Parathyroid adenoma (tissue), 2 donors: Measurements from ENCODE around the gene CTTNBP2.

ENCODE experiments used
- H2AFZ ChIP-seq: fragments of 300-600 bp; sonication (generic); one replicate; pipeline ENCODE4 v1.7.0; 2017; ENCODE audit warnings: antibody characterized with exemption, mild to moderate bottlenecking
- H3K27ac ChIP-seq: fragments of 300-600 bp; sonication (generic); one replicate; pipeline ENCODE4 v1.7.0; 2017
- H3K27me3 ChIP-seq: fragments of 300-600 bp; sonication (generic); one replicate; pipeline ENCODE4 v1.7.0; 2017; ENCODE audit warnings: low read length; ENCODE audit not compliant: control insufficient read depth, insufficient read depth
- H3K36me3 ChIP-seq: fragments of 300-600 bp; sonication (generic); one replicate; pipeline ENCODE4 v1.7.0; 2017; ENCODE audit warnings: low read length; ENCODE audit not compliant: control insufficient read depth, insufficient read depth
- H3K4me1 ChIP-seq: fragments of 300-600 bp; sonication (generic); one replicate; pipeline ENCODE4 v1.7.0; 2017; ENCODE audit warnings: control low read depth
- H3K4me2 ChIP-seq: fragments of 300-600 bp; sonication (generic); one replicate; pipeline ENCODE4 v1.7.0; 2017; ENCODE audit warnings: low read length
- H3K4me3 ChIP-seq: fragments of 300-600 bp; sonication (generic); one replicate; pipeline ENCODE4 v1.7.0; 2017; ENCODE audit warnings: low read depth, low read length
- H3K79me2 ChIP-seq: fragments of 300-600 bp; sonication (generic); one replicate; pipeline ENCODE4 v1.7.0; 2017; ENCODE audit warnings: control low read depth
- H3K9ac ChIP-seq: fragments of 300-600 bp; sonication (generic); one replicate; pipeline ENCODE4 v1.7.0; 2017; ENCODE audit warnings: mild to moderate bottlenecking
- H3K9me3 ChIP-seq: fragments of 300-600 bp; sonication (generic); one replicate; pipeline ENCODE4 v1.7.0; 2017; ENCODE audit warnings: low read length; ENCODE audit not compliant: control insufficient read depth
- TF ChIP-seq, protein P1 (sequence below): fragments of 300-600 bp; sonication (generic); IDR thresholded peaks from one replicate; pipeline ENCODE4 v1.7.0; 2017; ENCODE audit warnings: antibody characterized with exemption, mild to moderate bottlenecking
- donor health status: primary hyperparathyroidism.

CTTNBP2 gene

GRCh38 chr7:117873310-117874190 is at the start of gene CTTNBP2:
TSS of gene CTTNBP2 (minus strand) at chr7:117873441. CDS start at chr7:117873415, 26 bp downstream.
- Histone ChIP-seq H3K4me3 (peak within 1 kb of the TSS; percentile 92), H3K9ac (no peak within 1 kb of the TSS), H3K4me2 (peak within 1 kb of the TSS; percentile 71), H3K9me3 (no peaks in the 10 kb centered on the region), H3K36me3 (no peaks in the 10 kb centered on the region), H3K27me3 (no peaks in the 10 kb centered on the region), H3K79me2 (no peaks in the 10 kb centered on the region), H2AFZ (peak within 1 kb of the TSS; percentile 82), H3K27ac (peak within 1 kb of the TSS; percentile 43), H3K4me1 (peaks cover 4% of the 10 kb centered on the region)
- TF ChIP-seq, protein P1, sequence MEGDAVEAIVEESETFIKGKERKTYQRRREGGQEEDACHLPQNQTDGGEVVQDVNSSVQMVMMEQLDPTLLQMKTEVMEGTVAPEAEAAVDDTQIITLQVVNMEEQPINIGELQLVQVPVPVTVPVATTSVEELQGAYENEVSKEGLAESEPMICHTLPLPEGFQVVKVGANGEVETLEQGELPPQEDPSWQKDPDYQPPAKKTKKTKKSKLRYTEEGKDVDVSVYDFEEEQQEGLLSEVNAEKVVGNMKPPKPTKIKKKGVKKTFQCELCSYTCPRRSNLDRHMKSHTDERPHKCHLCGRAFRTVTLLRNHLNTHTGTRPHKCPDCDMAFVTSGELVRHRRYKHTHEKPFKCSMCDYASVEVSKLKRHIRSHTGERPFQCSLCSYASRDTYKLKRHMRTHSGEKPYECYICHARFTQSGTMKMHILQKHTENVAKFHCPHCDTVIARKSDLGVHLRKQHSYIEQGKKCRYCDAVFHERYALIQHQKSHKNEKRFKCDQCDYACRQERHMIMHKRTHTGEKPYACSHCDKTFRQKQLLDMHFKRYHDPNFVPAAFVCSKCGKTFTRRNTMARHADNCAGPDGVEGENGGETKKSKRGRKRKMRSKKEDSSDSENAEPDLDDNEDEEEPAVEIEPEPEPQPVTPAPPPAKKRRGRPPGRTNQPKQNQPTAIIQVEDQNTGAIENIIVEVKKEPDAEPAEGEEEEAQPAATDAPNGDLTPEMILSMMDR: no peak

DNA sequence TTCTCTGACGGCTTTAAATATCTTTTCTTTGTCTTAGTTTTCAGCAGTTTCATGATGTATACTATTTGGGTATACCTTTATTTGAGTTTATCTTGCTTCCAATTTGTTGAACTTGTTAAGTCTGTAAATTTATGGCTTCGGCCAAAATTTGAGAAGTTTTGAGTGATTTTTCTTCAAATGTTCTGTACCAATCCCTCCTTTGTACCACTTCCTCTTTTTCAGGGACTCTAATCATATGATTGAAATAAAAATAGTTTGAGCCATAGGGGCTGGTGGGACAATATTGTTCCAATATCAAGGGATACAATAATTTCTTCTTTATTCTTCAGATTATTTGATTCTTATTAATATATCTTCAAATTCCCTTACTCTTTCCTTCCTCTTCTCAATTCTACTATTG is 43.1 kb upstream of the CTTNBP2 start:
- Histone ChIP-seq H2AFZ (no peak overlapping the region), H3K27me3 (no peaks in the 10 kb centered on the region), H3K9ac (no peak overlapping the region), H3K4me3 (no peak overlapping the region), H3K9me3 (no peaks in the 10 kb centered on the region), H3K4me1 (no peaks in the 10 kb centered on the region), H3K36me3 (no peaks in the 10 kb centered on the region), H3K27ac (no peak overlapping the region), H3K4me2 (no peak overlapping the region), H3K79me2 (no peaks in the 10 kb centered on the region)
- TF ChIP-seq, protein P1: no peak

- Histone ChIP-seq H2AFZ (no peak overlapping the region), H3K79me2 (no peaks in the 10 kb centered on the region), H3K9ac (no peak overlapping the region), H3K9me3 (no peaks in the 10 kb centered on the region), H3K4me2 (no peak overlapping the region), H3K4me1 (peaks cover 7% of the 10 kb centered on the region), H3K4me3 (no peak overlapping the region), H3K36me3 (no peaks in the 10 kb centered on the region), H3K27ac (no peak overlapping the region), H3K27me3 (no peaks in the 10 kb centered on the region)
- TF ChIP-seq, protein P1: no peak
These were observed 39.2 kb upstream of the CTTNBP2 start for GRCh38 chr7:117912421-117912820.

- Histone ChIP-seq H2AFZ (no peak overlapping the region), H3K4me2 (peak overlapping the region; percentile 53), H3K27me3 (no peaks in the 10 kb centered on the region), H3K4me3 (peak overlapping the region; percentile 5), H3K27ac (peak overlapping the region; percentile 57), H3K79me2 (no peaks in the 10 kb centered on the region), H3K9me3 (no peaks in the 10 kb centered on the region), H3K36me3 (peaks cover 4% of the 10 kb centered on the region), H3K9ac (no peak overlapping the region), H3K4me1 (peaks cover 14% of the 10 kb centered on the region)
- TF ChIP-seq, protein P1: no peak
These were observed 35.0 kb upstream of the CTTNBP2 start for GRCh38 chr7:117908031-117908795.
